Measurements from ENCODE around the gene PIEZO2.
"Not testable (repeated sequence)": the region's sequence is repeated elsewhere in the genome, so short reads cannot be mapped to it uniquely, and the experiment has no call there.

PIEZO2 gene

DNA sequence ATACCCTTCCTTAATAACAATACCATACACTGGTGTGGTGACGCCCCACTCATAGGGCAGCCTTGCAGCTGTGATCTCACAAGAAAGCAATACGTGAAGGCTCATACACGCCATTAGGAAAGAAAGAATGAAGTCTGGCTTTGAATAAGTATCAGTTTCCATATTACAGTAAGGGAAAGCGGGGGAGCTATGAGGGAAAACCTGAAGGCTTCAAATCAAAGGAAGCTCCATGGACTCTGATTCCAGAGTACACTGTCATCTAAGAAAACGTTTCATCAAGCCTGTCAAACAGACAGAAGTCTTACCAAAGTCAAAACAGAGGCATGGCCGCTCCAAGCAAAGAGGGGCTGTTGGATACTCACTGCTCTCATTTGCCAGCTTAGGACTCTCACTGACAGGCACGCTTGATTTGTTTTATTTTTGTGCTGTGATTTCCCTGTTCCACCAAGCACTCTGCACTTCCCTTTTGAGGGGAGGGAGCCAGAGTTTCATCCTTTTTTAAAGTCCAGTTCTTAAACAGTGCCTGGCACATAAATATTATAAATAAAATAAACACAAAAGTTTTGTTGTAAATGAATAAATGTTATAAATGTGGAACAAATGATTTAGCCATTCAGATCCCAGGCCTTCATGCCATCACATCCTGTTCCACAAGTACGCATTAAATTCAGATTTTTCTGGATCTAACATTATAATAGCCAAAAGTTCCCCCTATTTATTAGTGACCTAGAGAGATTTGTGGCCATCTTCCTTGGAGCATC is 221.2 kb downstream of the PIEZO2 start:
- DNase-seq (ENCODE audit: low read depth in 2 of 2): no peak

DNA sequence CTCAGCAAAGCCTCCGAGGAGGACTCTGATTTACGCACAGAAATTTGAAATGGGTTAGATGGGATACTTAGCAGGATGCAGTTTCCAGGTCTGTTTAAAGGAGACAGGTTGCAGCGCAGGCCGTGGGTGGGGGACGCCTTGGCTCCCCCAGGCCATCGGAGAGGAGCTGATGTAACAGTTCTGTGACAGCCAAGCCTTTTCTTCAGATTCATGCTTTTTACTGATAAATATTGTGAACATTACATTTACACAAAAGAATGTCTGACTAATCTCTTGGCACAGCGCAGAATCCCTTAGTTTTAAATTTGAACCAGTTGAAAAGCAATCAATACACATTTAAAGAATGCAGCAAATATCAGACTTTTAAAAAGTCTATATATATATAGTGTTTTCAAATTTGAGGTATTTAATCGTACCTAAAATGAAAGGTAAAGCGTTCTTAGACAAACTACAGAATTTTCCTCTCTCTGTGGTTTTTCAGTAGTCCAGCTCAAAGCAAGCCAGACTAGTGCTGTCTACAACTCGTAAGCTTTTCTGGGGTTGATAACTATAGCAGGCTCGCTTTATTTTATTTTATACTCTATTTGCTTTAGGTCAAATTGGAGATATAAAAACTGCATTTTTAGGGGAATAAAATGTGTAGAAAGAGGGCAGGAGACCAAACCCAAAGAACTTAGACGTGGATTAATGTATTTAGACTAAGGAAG is 221.9 kb downstream of the PIEZO2 start:
- DNase-seq (ENCODE audit: low read depth in 2 of 2): no peak

DNA sequence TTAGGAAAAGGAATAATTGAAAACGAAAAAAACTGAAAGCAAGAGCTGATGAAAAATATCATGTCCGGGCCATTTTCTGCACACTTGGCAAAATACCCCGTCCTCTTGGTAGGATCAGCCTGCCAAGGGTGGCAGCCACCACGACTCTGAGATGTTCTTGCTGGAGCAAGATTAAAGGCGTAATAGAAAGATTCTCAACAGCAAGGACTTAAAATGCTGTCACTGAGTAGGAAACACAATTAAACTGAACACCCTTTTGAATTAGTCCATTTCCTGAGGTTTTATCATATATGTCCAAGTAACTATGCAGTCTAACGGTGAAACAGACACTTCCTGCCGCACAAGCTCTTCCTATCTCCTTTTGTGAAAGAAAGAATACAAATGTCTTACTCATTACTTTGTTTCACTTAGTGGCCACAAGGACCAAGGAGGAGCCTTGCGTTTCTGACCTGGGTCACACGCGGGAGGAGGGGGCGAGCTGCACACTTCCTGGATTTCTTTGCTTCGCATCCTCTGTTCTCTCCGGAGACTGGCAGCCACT is 222.7 kb downstream of the PIEZO2 start:
- no peak for DNase-seq (ENCODE audit: low read depth in 2 of 2)

DNA sequence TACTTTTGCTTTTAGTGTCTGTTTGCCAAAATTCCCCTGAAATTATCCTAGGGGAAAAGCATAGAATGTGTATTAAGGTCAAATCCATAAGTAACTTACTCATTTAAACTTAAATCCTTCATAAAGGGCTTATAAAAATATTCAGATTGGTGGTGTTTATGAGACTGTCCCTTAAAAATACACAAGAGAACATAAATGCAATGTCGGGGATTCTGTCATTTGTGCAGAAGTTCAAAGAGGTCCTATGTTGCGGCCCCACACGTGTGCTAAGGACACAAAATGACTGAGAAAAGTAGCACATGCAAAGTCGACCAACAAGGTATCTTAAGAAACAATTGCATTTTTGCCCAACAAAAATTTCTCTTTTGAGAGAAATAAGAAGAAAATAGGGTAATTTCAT is 225.1 kb downstream of the PIEZO2 start:
- no peak for DNase-seq (ENCODE audit: low read depth in 2 of 2)

DNA sequence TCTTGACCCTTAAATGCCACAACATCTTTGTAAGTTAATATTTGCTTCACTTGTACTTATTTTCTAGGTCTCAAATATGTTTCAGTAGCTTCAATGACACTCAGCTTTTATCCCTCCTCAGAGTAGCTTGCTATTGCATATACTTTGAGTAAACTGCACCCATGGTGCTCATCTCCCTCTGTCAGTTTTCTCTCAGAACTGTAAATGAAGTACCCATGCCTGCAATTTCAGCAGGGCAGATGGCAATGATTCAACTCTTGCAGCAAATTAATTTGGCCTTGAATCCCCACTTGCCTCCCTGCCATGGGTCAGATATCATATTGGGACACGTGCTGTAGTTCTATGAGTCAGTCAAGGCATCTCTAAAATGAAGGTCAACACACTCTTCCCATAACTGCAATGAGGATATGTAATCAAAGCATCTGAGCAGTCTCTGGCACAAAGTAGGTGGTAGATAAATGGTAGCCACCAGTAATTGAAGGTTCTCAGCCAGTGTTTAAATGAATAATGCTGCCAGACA is 225.8 kb downstream of the PIEZO2 start:
- DNase-seq (ENCODE audit: low read depth in 2 of 2): no peak

DNA sequence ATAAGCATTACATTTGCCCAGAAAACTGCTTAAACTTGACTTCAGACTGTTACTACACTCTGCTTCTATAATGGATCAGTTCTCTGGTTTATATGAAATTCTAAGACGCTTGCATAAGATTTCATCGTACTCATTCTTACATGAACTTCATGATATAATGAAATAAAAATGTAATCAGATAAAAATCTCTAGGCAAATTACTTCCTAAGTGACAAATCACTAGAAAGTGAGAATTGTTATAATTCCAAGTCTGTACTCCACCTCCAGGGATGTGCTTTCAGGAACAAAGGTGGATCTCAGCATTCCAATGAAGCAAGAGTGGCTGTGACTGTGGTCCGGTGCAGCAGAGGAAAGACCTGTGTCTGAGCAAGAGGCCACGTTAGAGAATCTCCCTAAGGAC is 226.2 kb downstream of the PIEZO2 start:
- DNase-seq (ENCODE audit: low read depth in 2 of 2): no peak

DNA sequence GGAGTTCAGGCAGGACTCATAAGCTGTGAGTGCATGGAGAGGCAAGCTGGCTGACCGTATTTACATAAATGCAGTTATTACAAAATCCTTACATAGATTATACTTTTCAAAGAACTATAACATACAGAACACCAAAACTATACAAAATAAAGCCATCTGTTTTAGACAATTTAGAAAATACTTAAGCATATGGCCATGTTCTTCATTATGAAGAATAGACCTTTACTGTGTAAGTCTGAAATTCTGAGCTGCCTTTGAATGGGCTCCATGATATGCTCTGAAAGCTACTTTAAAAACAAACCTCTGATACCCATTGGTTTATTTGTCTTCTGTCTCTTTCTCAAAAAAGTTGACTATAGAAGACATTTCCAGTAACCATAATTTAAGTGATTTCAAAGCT is 226.7 kb downstream of the PIEZO2 start:
- not testable (repeated sequence) for DNase-seq (ENCODE audit: low read depth in 2 of 2)

DNA sequence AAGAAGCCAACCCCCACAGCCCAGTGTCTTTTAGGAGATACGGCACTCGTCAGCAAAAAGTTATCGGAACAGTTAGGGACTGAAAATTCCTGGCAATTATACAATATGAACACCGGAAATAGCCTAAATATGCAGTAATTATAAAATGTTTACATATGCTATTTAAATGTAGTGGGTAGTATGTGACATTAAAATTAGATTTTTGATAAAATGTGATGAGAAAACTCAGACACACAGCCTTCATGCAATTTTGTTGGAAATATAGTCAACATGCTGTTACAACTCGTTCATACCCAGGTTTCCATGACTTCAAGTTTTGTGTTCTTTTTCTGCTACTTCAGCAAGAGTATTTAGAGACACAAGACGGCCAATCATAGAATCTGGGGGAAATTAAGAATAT is 229.1 kb downstream of the PIEZO2 start:
- DNase-seq (ENCODE audit: low read depth in 2 of 2): not testable (repeated sequence)

DNA sequence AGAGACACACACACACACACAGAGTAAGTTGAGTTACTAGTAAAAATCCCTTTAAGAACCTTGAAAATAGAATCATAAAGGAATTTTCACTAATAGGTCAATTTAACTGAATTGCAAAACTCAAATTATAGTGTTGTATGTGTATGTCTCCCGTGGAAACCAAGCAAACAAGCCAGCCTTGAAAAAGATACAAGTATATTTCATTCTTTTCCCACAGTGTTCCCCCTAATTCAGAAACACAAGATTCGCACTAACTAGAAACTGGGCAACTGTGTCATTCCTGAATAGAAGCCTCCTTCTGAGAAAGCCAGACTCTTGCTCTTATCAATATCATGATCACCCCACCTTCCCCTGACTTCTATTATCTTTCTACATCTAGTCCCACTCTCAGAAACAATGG is 229.5 kb downstream of the PIEZO2 start:
- DNase-seq (ENCODE audit: low read depth in 2 of 2): no peak

DNA sequence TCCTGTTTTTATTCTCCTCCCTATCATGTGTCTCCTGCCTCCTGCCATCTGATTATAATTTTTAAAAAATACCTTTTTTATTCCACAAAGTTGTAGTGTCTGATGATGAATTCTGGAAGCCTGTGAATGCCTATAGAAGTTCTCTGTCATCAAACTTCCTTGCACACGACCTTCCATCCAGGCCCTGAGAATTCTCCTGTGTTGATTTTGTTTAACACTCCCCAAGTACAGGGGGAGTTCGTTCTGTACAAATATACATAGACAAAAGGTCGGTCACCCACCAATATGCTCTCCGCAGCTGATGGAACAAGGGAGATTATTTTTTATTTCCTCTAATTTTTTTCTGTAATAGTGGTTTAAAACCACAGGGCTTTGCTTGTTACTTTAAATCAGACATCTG is 232.5 kb downstream of the PIEZO2 start:
- no peak for DNase-seq (ENCODE audit: low read depth in 2 of 2)

DNA sequence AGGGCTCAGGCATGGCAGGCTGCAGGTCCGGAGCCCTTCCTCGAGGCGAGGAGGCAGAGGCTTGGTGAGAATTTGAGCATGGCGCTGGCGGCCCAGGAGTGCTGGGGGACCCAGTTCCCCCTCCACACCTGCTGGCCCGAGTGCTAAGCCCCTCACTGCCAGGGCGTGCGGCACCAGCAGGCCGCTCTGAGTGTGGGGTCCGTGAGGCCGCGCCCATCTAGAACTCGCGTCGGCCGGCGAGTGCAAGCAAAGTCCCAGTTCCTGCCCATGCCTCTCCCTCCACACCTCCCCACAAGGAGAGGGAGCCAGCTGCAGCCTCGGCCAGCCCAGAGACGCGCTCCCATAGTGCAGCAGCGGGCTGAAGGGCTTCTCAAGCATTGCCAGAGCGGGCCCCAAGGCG is 233.0 kb downstream of the PIEZO2 start:
- DNase-seq (ENCODE audit: low read depth in 2 of 2): no peak

DNA sequence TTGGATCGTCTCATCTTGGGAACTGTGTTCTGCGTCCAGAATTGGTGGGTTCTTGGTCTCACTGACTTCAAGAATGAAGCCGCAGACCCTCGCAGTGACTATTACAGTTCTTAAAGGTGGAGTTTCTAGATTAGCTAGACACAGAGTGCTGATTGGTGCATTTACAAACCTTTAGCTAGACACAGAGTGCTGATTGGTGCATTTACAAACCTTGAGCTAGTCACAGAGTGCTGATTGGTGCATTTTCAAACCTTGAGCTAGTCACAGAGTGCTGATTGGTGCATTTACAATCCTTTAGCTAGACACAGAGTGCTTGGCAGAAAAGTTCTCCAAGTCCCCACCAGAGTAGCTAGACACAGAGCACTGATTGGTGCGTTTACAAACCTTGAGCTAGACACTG is 233.6 kb downstream of the PIEZO2 start:
- not testable (repeated sequence) for DNase-seq (ENCODE audit: low read depth in 2 of 2)

DNA sequence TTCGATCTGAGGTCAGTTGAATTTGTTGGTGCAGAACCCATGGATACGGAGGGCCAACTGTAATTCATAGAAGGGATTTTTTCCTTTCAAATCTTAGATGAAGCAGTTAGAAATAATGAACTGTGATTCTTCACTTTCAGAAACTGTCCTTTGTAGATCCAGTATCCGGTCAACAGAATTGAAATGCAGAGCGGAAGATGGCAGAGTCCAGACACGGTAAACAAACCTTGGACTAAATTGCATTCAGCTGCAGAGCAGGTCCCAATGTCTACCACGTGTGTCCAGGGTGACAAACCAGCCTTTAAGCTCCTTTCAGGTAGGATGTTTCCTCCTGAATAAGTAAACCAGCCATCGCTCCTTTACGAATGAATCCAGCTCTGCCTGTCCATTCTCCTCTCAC is 234.8 kb downstream of the PIEZO2 start:
- DNase-seq (ENCODE audit: low read depth in 2 of 2): not testable (repeated sequence)

DNA sequence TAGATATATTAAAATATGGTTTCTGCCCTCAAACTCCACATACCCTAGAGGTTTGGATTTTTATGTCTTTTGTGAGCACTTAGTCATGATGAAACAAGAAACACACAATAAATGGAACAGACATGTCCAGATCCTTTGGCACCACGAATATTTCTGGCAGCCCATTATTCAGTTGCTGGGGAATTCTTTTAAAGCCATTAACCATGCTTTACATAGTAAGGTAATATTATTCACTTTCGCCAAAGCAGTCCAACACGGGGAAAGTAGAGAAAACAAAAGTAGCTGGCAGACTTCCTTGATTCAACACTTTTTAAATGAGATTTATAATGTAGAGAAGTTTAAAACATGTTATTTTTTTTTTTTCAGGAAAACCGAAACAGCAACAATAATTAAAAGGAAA is 235.4 kb downstream of the PIEZO2 start:
- DNase-seq (ENCODE audit: low read depth in 2 of 2): no peak

DNA sequence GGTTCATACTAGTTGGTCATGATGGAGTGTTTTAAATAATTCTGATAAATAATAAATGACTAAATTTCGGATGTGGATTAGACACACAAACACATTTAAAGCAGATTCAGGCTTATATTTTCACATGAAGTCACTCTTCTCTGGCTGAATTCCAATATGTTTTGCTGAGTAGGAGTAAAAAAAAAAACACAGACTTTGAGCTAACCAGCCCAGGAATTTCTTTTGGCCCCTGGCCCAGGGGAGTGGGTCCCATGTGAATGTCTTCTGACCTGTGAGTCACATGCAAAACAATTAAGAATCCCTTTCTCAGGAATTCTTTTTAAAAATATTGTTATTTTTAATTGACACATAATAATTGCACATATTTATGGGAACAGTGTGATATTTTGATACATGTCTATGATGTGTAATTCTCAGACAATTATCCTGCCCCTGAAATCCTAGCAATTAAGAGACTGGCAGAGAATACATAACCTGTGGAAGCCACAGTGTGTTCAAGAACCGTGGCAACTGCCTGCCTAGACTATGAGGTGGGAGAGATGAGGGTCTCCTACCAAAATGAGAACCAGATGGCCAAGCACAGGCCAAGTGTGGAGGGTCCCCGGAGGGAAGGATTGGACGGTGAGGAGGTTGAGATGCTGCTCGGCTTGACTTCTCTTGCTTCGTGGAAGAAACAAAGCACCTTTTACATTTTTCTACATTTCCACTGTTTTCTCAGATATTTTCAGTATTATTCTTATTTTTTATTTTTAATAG is 236.4 kb downstream of the PIEZO2 start:
- DNase-seq (ENCODE audit: low read depth in 2 of 2): no peak

DNA sequence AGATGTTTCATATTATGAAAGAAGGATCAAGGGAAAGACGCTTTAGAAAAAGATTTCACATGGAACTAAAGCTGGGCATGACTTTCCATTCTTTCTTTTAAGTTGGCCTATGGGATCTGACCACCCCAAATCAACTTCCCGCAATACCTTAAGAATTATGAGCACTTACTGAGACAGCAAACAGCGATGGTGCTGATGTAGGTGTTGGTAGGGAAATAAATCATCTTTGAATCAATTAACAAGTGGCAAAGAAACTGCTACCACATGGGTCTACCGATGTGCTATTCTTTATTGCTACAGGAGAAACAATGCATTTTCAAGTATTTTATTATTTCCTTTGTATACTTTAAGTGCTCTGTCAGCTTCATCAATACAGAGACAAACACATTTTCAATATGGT is 239.6 kb downstream of the PIEZO2 start:
- no peak for DNase-seq (ENCODE audit: low read depth in 2 of 2)

DNA sequence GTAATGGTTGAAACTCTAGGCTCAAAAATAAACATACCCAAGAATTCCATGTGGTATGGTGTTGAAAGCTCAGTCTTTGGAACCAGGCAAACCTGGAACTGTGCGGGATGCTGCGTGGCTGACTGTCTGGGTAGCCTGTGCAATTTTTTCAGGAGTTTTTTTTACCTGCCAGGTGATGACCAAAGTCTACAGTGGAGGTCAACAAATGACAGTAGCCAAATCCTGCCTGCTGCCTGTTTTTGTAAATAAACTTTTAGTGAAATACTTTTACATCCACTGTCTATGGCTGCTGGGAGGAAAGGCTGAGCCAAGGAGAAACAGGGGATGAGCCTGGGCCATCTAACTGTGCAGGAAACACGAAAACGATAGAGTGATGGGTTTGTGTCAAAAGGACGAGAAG is 240.6 kb downstream of the PIEZO2 start:
- DNase-seq (ENCODE audit: low read depth in 2 of 2): no peak

DNA sequence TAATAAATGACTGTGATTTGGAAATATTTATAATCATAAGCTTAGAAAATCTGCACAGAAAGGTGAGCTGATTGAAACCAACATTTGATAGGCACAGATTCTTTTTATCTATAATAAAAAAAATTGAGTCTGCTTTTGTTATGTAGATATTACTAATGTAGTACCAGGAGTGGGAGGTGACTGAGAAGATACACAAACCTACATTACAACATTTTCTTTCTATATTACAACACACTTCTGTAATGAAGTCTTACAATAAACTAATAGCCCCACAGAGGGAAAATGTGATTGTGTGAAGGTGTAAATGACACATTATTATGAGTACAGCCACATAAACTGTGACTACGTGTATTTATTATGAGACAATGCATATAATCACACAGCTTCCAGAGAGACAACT is 241.6 kb downstream of the PIEZO2 start:
- no peak for DNase-seq (ENCODE audit: low read depth in 2 of 2)

DNA sequence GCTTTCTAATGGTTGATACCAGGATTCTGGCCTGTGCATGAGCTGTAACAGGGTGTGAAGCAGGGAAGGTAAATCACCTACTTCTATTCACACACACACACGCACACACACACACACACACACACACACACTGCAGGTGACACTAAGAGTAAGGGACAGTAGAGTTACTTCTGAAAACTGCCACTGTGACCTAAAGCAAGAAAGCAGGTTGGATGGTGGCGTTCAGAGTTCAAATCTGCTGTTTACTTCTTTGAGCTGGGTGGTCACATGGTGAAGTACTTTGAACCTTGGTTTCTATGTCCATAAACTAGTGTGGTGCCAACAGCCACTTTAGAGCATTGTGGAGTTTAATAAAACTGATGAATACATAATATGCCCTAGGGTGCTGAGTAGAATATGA is 248.0 kb downstream of the PIEZO2 start:
- DNase-seq (ENCODE audit: low read depth in 2 of 2): no peak

DNA sequence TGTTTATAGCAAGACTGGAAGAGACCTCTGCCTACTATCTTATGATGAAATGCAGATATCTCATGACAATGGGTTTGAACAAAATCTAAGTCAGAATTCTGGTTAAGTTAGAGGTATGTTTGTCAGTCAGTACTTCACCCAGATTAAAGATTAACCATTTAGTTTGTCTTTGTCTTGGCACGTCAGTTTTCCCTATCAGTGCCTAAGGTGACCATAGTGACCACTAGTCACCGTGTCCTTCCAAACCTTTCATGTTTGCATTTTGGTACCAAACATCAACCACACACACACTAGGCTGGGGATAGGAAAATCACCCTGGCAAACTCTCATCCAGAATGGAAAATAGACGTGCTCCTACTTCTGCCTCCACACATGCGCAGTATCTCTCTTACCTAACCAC is 248.9 kb downstream of the PIEZO2 start:
- no peak for DNase-seq (ENCODE audit: low read depth in 2 of 2)

DNA sequence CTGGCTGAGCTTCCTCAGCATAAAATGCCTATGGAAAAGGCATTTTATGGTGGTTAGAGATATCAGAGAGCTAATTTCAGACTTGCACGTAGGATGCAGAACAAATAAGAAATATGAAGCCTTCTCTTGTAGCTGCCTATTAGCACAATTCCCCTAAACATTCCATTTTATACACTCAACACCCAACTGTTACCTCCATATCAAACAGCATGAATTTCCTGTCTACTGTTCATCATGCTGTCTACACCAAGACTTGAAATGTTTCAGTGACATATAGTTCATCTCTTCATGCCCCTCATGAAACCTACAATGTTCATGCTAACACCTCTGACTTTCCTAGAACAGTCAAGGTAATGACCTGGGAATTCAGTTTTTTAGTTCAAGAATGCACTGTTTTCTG is 249.9 kb downstream of the PIEZO2 start:
- no peak for DNase-seq (ENCODE audit: low read depth in 2 of 2)

DNA sequence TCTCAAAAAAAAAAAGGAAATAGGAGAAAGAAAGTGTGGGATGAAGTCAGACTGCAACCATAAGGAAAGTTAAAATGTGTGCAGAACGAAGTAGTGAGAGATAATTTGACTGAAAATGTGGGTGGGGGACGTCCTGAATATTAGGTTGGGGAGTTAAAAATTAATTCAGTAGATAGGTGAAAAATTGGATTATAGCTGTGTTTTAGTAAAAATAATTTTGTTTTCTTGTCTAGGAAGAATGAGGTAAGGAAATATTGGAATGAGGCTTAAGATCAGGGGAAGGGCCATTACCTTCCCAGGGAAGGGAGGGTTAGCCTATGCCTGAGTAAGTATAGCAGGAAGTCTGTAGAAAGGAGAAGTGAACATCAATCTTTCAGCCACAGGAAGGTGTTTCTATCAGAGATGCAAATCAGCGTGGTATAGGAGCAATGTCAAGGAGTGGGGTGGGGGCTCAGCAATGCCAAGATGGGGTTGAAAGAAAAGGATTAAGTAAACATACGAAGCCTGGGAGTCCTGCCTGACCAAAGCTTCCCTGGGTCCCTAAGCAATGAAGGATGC is 250.9 kb downstream of the PIEZO2 start:
- no peak for DNase-seq (ENCODE audit: low read depth in 2 of 2)
